GM12874 (cell line): ENCODE measurements around the gene LAMP2.

Experiments used
- CTCF ChIP-seq: IDR thresholded peaks from 2 replicates; pipeline ENCODE4 v1.5.1; 2011; ENCODE audit warnings: low read depth, mild to moderate bottlenecking, control low read depth, low read length, moderate library complexity; ENCODE audit not compliant: insufficient read depth

Gene LAMP2

GRCh38 chrX:120453985-120454384 is 15.1 kb downstream of the LAMP2 start:
- TF ChIP-seq CTCF = no peak

GRCh38 chrX:120452131-120452530 is 17.0 kb downstream of the LAMP2 start:
- TF ChIP-seq CTCF = 0 out of 2 replicates have a peak, but pooled peaks have one; percentile 8

- TF ChIP-seq CTCF = no peak
These were observed 18.9 kb downstream of the LAMP2 start for GRCh38 chrX:120450163-120450562.

- no peak for TF ChIP-seq CTCF
These were observed 22.6 kb downstream of the LAMP2 start for GRCh38 chrX:120446498-120446897.

GRCh38 chrX:120439921-120440320 is 29.2 kb downstream of the LAMP2 start:
- TF ChIP-seq CTCF = no peak

GRCh38 chrX:120429776-120430540 is 39.1 kb downstream of the LAMP2 start:
- TF ChIP-seq CTCF = no peak

- no peak for TF ChIP-seq CTCF
These were observed 40.8 kb downstream of the LAMP2 start for GRCh38 chrX:120428309-120428708.
